IPS-18c (cell line): ENCODE results near the gene LRRD1.
A peak's percentile ranks its signal among the peaks of the same experiment; 100 is the strongest.
"Not testable (repeated sequence)": the region's sequence is repeated elsewhere in the genome, so short reads cannot be mapped to it uniquely, and the experiment has no call there.

Experiments
- H3K4me3 ChIP-seq: 2 replicates; pipeline ENCODE4 v1.7.0; 2013; ENCODE audit warnings: low read depth, mild to moderate bottlenecking, low read length, moderate library complexity; ENCODE audit not compliant: insufficient read depth
- H3K9me3 ChIP-seq: one replicate; pipeline ENCODE4 v1.6.1; 2013; ENCODE audit warnings: mild to moderate bottlenecking, low read length, moderate library complexity; ENCODE audit not compliant: control insufficient read depth, insufficient read depth

Gene LRRD1

DNA sequence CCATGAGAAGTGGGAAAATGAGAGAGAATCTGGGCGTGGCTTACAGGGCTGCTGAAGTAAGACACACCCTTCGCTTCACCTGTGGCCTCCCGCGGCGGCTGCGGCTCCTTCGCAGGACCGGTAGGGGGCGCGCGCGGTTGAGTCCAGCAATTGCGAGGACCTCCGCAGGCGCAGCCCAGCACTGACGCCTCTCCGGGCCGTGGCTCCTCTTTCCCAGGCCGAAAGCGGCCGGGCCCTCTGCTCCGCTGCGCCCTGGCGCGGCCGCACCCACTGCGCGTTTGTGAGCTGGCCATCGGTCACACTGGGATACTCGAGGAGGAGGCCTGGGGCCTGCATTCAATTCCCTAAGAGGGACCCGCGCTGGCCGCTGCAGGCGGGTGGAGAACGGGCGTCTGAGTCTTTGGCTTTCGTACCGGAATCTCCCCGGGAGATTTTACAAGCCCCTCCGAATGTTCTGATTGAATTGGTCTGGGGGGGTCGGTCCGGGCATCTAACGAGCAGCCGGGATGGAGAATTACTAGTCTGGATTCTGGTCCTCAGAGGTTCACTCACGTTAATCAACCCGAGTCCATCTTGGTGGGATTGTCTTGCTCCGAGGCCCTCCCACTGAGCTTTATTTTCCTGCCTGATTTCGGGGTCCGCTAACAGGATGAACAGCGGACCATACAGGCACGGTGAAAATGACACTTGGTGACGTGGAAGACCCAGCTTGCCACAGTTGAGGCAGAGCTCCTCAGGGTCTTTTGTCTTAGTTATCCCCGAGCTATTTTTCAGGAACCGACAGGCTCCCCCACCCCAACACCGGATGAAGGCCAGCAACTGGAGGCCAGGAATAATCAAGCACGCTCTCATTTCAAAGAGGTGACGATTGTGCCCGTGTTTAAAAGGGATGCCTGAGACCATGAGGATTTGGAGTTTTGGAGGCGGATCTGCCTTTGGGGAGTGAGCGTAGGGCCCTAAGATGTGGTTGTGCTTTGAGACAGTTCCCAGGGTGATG lies at the start of gene LRRD1:
Gene LRRD1, minus strand, starts transcription at position 215 of the 997 bp plus-strand sequence. CDS start 13,940 bp downstream, outside the sequence.
- Histone ChIP-seq H3K4me3 (peak within 1 kb of the TSS; percentile 44; the same call in 1 of the 2 replicates), H3K9me3 (no peaks in the 10 kb centered on the region)

DNA sequence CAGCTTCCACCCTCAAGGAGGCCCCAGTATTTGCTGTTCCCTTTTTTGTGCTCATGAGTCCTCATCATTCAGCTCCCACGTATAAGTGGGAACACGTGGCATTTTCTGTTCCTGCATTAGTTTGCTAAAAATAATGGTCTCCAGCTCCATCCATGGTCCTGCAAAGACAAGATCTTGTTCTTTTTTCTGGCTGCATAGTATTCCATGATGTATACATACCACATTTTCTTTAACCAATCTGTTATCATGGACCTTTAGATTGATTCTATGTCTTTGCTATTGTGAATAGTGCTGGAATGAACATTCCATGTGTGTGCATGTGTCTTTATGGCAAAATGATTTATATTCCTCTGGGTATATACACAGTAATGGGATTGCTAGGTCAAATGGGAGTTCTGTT lies 49.8 kb upstream of the LRRD1 start:
- Histone ChIP-seq H3K4me3 (no peak overlapping the region), H3K9me3 (no peaks in the 10 kb centered on the region)

DNA sequence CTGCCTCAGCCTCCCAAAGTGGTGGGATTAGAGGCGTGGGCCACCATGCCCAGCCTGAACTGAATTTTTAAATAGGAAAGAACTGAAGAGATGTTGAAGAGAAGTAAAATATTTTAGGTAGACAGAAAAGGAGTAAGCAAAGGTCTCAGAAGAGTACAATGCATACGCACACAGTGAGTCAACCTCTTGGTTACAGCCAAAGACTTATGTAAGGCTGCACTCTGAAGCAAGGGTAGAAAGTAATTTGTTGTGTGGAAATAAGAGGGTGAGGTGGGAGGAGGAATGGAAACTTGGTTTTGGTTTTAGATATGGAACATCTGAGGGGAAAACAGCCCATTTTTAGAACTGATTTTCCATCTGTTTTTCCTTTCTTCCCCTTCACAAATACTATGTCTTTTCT lies 49.2 kb upstream of the LRRD1 start:
- no peaks in the 10 kb centered on the region for H3K9me3 ChIP-seq
- H3K4me3 ChIP-seq, result no peak overlapping the region

DNA sequence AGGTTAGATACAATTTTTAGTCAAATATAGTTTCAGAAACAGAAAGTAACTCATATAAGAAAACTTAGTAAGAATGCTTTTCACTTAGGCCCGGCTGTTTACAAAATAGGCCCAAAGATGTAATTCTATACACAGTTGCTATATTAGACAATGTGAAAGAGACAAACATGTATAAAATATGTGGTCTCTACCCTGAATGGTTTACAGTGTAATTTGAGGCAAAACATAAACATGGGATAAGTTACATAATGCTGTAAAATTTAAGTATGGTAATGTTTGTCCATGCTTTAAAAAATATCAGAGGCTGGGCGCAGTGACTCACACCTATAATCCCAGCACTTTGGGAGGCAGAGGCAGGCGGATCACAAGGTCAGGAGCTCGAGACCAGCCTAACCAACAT lies 48.0 kb upstream of the LRRD1 start:
- H3K9me3 ChIP-seq, result no peaks in the 10 kb centered on the region
- no peak overlapping the region for H3K4me3 ChIP-seq

DNA sequence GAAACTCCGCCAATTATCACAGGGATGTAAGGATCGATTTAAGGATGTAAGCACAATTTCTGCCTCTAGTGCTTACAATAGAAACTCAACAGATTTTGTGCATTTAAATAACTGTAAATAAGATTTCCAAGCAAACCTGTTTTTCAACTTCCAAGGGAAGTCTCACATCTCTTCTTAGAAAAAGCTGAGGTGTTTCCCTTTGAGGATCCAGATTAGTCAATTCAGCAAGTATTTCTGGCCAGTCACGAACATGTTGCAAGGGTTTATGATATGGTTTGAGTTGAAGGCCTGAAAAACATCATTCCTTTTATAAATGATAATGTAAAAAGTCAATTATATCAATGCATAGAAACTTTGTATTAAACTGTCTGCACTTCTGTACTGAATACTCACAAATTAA lies 42.8 kb upstream of the LRRD1 start:
- no peak overlapping the region for H3K4me3 ChIP-seq
- H3K9me3 ChIP-seq, result no peaks in the 10 kb centered on the region

DNA sequence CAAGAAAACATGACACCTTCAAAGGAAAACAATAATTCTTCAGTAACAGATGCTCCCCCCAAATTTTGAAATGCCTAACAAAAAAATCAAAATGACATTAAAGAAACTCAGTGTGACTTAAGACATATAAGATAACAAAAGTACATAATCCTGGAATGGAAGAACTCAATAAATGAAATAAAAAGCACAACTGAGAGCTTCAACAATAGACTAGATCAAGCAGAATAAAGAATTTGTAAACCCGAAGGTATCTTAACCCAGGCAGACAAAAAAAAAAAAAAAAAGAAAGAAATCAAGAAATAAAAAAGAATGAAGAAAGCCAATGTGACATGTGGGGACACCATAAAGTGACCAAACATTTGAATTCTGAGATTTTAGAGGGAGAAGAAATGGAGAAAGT lies 27.7 kb upstream of the LRRD1 start:
- Histone ChIP-seq H3K9me3 (no peaks in the 10 kb centered on the region), H3K4me3 (no peak overlapping the region)

DNA sequence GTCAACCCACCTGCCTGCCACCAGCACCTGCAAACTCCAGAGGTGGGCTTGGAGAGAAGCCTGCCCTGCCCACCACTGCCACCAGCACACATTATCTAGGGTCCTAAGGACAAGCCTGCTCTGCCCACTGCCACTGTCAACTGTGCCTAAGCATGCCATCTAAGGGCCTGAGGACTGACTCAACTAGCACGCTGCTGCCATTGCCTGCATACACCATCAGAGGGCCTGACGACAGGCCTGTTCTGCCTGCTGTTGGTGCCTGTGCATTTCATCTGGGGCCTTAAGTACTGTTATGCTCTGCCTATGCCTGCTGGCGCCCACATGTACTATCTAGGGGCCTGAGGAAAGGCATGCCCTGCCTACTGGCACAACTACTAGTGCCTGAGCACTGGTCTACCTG lies 27.0 kb upstream of the LRRD1 start:
- no peaks in the 10 kb centered on the region for H3K9me3 ChIP-seq

DNA sequence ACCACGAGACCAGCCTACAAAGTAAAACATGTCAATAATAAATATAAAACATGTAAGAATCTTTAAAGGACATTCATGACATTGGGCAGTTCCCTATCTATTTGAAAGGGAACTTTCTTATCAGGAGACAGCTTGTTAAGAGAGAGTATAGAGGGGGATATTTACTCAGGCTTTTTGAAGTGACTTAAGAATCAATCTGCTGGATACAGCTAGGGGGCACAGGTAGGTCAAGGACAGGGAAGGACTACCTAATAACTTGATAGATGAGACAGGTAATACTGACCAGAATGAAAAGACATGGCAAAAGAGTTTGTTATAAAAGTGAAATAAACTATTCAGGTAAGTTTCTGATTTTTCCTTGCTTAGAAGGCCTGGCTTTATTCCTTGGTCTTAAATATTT lies 21.8 kb upstream of the LRRD1 start:
- H3K4me3 ChIP-seq, result no peak overlapping the region
- no peaks in the 10 kb centered on the region for H3K9me3 ChIP-seq

More for the DNA sequence above, 27.0 kb upstream of the LRRD1 start:
- no peak overlapping the region for H3K4me3 ChIP-seq

DNA sequence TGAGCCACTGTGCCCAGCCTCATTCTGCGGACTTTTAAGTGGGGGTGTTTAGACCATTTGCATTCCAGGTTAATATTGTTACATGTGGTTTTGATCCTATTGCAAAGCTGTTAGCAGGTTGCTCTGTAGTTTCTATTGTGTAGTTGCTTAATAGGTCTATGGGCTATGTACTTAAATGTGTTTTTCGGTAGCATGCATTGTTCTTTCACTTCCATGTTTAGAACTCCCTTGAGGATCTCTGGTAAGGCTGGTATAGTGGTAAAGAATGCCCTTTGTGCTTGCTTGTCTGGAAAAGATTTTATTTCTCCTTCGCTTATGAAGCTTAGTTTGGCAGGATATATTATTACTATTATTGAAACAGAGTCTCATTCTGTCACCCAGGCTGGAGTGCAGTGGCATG lies 13.4 kb upstream of the LRRD1 start:
- peaks cover 7% of the 10 kb centered on the region for H3K9me3 ChIP-seq

DNA sequence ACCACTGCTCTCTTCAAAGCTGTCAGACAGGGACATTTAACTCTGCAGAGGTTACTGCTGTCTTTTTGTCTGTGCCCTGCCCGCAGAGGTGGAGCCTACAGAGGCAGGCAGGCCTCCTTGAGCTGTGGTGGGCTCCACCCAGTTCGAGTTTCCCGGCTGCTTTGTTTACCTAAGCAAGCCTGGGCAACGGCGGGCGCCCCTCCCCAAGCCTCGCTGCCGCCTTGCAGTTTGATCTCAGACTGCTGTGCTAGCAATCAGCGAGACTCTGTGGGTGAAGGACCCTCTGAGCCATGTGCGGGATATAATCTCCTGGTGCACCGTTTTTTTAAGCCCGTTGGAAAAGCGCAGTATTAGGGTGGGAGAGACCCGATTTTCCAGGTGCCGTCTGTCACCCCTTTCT lies 10.3 kb upstream of the LRRD1 start:
- H3K4me3 ChIP-seq, H3K9me3 ChIP-seq: not testable (repeated sequence)

More for the DNA sequence above, 13.4 kb upstream of the LRRD1 start:
- no peak overlapping the region for H3K4me3 ChIP-seq

DNA sequence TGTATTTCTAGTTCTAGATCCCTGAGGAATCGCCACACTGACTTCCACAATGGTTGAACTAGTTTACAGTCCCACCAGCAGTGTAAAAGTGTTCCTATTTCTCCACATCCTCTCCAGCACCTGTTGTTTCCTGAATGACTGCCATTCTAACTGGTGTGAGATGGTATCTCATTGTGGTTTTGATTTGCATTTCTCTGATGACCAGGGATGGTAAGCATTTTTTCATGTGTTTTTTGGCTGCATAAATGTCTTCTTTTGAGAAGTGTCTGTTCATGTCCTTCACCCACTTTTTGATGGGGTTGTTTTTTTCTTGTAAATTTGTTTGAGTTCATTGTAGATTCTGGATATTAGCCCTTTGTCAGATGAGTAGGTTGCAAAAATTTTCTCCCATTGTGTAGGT lies 5.4 kb upstream of the LRRD1 start:
- not testable (repeated sequence) for H3K9me3 ChIP-seq, H3K4me3 ChIP-seq

DNA sequence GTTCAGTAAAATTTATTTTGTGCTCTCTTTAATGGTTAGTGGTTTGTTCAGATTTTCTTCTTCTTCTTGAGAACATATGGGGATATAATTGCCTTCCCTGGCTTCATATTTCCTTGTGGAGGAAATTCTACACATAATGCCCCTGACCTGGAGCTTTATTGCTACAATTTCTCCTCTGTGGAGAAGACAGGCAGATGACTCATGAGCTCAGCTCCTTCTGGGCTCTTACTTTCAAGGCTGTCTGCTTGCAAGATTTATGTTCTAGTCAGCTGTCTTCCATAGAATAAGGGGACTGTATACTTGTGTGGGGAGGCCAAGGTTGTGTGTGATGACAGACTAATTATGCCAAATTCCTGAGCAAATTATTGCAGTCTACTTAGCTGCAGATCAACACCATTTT lies 1.6 kb downstream of the LRRD1 start:
- no peak overlapping the region for H3K4me3 ChIP-seq
- no peaks in the 10 kb centered on the region for H3K9me3 ChIP-seq

DNA sequence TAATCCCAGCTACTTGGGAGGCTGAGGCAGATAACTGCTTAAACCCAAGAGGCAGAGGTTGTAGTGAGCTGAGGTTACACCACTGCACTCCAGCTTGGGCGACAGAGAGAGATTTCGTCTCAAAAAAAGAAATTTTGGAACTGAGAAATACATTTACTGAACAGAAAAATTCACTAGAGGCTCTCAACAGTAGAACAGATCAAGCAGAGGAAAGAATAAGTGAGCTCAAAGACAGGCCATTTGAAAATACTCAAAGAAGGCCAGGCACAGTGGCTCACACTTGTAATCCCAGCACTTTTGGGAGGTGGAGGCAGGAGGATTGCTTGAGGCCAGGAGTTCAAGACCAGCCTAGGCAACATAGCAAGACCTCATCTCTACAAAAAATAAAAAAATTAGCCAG lies 9.4 kb downstream of the LRRD1 start:
- not testable (repeated sequence) for H3K9me3 ChIP-seq, H3K4me3 ChIP-seq

DNA sequence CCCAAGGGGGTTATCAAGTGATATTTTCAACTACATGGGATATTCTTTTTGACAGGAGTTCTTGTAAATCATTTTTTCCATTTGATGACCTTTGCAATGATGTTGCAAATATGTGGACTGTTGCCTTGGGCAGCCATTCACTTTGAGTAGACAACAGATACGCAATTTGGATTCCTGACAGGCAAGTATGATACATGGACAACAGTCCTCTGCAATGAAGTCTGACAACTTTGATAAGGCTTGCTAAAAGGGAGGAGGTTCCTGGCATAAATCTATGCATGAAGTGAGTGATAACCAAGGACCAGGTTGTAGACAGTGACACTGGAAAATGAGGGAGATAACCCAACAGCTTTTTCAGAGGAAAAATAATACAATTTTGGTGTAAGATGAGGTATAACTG lies 17.7 kb downstream of the LRRD1 start:
- H3K4me3 ChIP-seq, result no peak overlapping the region
- H3K9me3 ChIP-seq, result no peaks in the 10 kb centered on the region

DNA sequence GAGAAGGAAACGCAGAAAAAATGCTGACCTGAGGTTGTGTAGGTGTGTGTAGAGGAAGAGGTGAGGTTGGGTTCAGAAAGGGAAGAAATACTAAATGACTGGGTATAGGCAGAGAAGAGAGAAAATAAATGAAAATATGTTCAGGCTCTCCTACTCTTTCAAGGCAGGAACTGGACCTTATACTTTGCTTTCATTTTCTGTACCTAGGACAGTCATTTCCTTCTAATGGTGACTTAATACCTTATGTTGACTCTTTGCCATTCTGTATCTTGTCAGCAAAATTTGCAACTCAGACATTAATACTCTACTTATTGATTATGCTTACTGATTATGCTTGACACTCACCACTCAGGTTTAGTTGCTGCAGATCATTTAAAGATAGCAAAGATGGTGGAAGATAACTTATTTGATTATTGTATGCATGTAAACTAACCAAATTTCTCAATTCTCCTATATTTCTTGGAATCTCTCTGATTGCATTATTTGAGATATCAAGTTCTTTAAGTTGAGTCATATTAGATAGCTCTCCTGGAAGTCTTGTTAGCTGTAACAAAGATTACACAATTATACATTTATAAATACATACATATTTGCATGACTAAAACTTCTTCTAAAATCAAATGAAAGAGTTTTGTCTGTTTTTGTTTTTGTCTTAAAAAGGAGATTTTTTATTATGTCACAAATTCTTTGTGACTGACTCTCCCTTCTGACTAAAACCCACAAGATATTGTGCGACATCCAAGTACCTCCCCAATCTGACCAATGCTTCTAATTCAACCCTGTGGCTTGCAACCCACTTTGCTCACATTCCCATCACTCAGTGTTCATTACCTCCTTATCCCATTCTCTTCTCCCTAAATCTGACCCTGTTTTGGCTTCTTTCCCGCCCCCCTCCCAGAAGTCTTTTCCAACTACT lies 20.0 kb downstream of the LRRD1 start:
- Histone ChIP-seq H3K9me3 (no peaks in the 10 kb centered on the region), H3K4me3 (no peak overlapping the region)

DNA sequence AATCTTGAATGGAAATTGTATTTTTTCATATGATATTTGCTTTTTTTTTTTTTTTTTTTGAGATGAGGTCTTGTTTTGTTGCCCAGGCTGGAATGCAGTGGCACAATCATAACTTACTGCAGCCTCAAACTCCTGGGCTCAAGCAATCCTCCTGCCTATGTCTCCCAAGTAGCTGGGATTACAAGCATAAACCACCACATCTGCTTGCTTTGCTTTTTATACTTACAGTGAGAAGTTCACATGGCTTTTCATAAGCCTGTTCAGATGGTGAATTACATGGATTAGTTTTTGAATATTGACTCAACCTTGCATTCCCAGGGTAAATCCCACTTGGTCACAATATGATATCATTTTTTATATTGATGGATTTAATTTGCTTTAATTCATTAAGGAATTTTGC lies 22.0 kb downstream of the LRRD1 start:
- Histone ChIP-seq H3K4me3 (no peak overlapping the region), H3K9me3 (no peaks in the 10 kb centered on the region)

DNA sequence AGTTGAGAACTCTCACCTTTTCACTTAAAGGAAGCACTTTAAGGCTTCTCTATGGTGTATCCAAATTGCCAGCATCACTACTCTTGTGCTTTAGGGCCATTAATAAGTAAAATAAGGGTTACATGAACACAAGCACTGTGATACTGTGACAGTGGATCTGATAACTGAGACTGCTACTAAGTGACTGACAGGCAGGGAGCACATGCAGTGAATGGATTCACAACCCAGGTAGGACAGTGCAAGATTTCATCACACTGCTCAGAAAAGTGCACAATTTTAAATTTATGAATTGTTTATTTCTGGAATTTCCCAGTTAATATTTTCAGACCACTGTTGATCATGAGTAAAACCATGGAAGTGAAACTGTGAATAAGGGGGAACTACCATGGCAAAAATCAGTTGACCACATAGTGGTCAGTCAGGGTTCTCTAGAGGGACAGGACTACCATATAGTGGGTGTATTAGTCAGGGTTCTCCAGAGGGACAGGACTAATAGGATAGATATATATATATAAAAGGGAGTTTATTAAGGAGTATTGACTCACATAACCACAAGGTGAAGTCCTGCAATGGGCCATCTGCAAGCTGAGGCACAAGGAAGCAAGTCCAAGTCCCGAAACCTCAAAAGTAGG lies 23.7 kb downstream of the LRRD1 start:
- Histone ChIP-seq H3K4me3 (no peak overlapping the region), H3K9me3 (no peaks in the 10 kb centered on the region)
